HEK293 (cell line): ENCODE results near the gene TRAPPC3L.

Experiments used
- TCF7L2 ChIP-seq: IDR thresholded peaks from 2 replicates; pipeline ENCODE4 v1.6.1; 2011; ENCODE audit warnings: low read depth, mild to moderate bottlenecking, inconsistent platforms, low read length, moderate library complexity, borderline replicate concordance
- YY1 ChIP-seq: fragments of 450-650 bp; formaldehyde crosslinking; IDR thresholded peaks from 2 replicates; pipeline ENCODE4 v1.5.1; 2018; ENCODE audit warnings: missing biosample characterization, missing genetic modification characterization
- ZNF133 ChIP-seq: fragments of 450-650 bp; formaldehyde crosslinking; IDR thresholded peaks from 2 replicates; pipeline ENCODE4 v1.5.1; 2016; ENCODE audit warnings: missing biosample characterization, missing genetic modification characterization
- ZNF146 ChIP-seq: fragments of 450-650 bp; formaldehyde crosslinking; IDR thresholded peaks from 2 replicates; pipeline ENCODE4 v1.5.1; 2016; ENCODE audit warnings: missing biosample characterization, missing genetic modification characterization
- ZNF302 ChIP-seq: fragments of 450-650 bp; formaldehyde crosslinking; IDR thresholded peaks from 2 replicates; pipeline ENCODE4 v1.5.1; 2016; ENCODE audit warnings: missing biosample characterization, missing genetic modification characterization, low read depth
- ZNF354C ChIP-seq: fragments of 450-650 bp; formaldehyde crosslinking; IDR thresholded peaks from 2 replicates; pipeline ENCODE4 v1.5.1; 2016; ENCODE audit warnings: missing biosample characterization, missing genetic modification characterization, low read depth, borderline replicate concordance
- ZNF654 ChIP-seq: fragments of 450-650 bp; formaldehyde crosslinking; IDR thresholded peaks from 2 replicates; pipeline ENCODE4 v1.5.1; 2016; ENCODE audit warnings: low read depth, missing biosample characterization, missing genetic modification characterization
- ZNF670 ChIP-seq: fragments of 450-650 bp; formaldehyde crosslinking; IDR thresholded peaks from 2 replicates; pipeline ENCODE4 v1.5.1; 2016; ENCODE audit warnings: missing biosample characterization, missing genetic modification characterization, low read depth
- ZNF701 ChIP-seq: fragments of 450-650 bp; formaldehyde crosslinking; IDR thresholded peaks from 2 replicates; pipeline ENCODE4 v1.5.1; 2016; ENCODE audit warnings: missing biosample characterization, missing genetic modification characterization
- ZNF785 ChIP-seq: fragments of 450-650 bp; formaldehyde crosslinking; IDR thresholded peaks from 2 replicates; pipeline ENCODE4 v1.5.1; 2016; ENCODE audit warnings: missing biosample characterization, missing genetic modification characterization
- ZXDB ChIP-seq: fragments of 450-650 bp; formaldehyde crosslinking; IDR thresholded peaks from 2 replicates; pipeline ENCODE4 v1.5.1; 2016; ENCODE audit warnings: missing biosample characterization, missing genetic modification characterization
- TF ChIP-seq, protein P1 (sequence below): fragments of 450-650 bp; formaldehyde crosslinking; IDR thresholded peaks from 2 replicates; pipeline ENCODE4 v1.5.1; 2017; ENCODE audit warnings: missing biosample characterization, missing genetic modification characterization
- TF ChIP-seq, protein P2 (sequence below): fragments of 450-650 bp; formaldehyde crosslinking; IDR thresholded peaks from 2 replicates; pipeline ENCODE4 v1.5.1; 2016; ENCODE audit warnings: missing biosample characterization, missing genetic modification characterization
- TF ChIP-seq, protein P3 (sequence below): fragments of 450-650 bp; formaldehyde crosslinking; IDR thresholded peaks from 2 replicates; pipeline ENCODE4 v1.5.1; 2016; ENCODE audit warnings: missing biosample characterization, missing genetic modification characterization

DNA sequence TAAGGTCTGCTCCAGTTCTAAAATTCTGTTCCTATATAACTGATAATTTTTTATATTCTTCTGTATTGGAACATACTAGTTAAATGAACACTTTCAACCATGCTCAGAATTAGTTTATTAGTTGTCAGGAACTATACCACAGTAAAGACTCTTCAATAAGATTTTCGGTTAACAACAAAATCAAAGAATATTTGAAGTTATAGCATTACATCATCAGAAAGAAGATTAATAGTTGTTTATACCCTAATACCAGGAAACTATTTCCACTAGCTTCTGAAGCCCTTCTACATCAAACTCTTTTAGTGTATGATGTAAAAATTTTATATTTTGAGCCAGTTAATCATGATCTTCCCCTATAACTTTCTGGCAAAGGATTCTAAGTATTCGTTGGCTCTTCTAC, 14.6 kb upstream of the TRAPPC3L start:
- TF ChIP-seq, protein P1, sequence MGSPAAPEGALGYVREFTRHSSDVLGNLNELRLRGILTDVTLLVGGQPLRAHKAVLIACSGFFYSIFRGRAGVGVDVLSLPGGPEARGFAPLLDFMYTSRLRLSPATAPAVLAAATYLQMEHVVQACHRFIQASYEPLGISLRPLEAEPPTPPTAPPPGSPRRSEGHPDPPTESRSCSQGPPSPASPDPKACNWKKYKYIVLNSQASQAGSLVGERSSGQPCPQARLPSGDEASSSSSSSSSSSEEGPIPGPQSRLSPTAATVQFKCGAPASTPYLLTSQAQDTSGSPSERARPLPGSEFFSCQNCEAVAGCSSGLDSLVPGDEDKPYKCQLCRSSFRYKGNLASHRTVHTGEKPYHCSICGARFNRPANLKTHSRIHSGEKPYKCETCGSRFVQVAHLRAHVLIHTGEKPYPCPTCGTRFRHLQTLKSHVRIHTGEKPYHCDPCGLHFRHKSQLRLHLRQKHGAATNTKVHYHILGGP (tag by site-specific recombination): no peak
- no peak for TF ChIP-seq ZNF146 (tag by site-specific recombination)
- TF ChIP-seq, protein P2, sequence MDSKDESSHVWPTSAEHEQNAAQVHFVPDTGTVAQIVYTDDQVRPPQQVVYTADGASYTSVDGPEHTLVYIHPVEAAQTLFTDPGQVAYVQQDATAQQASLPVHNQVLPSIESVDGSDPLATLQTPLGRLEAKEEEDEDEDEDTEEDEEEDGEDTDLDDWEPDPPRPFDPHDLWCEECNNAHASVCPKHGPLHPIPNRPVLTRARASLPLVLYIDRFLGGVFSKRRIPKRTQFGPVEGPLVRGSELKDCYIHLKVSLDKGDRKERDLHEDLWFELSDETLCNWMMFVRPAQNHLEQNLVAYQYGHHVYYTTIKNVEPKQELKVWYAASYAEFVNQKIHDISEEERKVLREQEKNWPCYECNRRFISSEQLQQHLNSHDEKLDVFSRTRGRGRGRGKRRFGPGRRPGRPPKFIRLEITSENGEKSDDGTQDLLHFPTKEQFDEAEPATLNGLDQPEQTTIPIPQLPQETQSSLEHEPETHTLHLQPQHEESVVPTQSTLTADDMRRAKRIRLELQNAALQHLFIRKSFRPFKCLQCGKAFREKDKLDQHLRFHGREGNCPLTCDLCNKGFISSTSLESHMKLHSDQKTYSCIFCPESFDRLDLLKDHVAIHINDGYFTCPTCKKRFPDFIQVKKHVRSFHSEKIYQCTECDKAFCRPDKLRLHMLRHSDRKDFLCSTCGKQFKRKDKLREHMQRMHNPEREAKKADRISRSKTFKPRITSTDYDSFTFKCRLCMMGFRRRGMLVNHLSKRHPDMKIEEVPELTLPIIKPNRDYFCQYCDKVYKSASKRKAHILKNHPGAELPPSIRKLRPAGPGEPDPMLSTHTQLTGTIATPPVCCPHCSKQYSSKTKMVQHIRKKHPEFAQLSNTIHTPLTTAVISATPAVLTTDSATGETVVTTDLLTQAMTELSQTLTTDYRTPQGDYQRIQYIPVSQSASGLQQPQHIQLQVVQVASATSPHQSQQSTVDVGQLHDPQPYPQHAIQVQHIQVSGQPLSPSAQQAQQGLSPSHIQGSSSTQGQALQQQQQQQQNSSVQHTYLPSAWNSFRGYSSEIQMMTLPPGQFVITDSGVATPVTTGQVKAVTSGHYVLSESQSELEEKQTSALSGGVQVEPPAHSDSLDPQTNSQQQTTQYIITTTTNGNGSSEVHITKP (tag by site-specific recombination): no peak
- TF ChIP-seq, protein P3, sequence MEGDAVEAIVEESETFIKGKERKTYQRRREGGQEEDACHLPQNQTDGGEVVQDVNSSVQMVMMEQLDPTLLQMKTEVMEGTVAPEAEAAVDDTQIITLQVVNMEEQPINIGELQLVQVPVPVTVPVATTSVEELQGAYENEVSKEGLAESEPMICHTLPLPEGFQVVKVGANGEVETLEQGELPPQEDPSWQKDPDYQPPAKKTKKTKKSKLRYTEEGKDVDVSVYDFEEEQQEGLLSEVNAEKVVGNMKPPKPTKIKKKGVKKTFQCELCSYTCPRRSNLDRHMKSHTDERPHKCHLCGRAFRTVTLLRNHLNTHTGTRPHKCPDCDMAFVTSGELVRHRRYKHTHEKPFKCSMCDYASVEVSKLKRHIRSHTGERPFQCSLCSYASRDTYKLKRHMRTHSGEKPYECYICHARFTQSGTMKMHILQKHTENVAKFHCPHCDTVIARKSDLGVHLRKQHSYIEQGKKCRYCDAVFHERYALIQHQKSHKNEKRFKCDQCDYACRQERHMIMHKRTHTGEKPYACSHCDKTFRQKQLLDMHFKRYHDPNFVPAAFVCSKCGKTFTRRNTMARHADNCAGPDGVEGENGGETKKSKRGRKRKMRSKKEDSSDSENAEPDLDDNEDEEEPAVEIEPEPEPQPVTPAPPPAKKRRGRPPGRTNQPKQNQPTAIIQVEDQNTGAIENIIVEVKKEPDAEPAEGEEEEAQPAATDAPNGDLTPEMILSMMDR (tag by site-specific recombination): no peak
- TF ChIP-seq YY1 (tag by site-specific recombination): no peak
- TF ChIP-seq ZNF785 (tag by site-specific recombination): no peak
- no peak for TF ChIP-seq ZNF302 (tag by site-specific recombination)
- TF ChIP-seq ZNF654: no peak
- TF ChIP-seq ZXDB: no peak
- no peak for TF ChIP-seq ZNF354C (tag by site-specific recombination)
- no peak for TF ChIP-seq ZNF670 (tag by site-specific recombination)
- TF ChIP-seq ZNF701 (tag by site-specific recombination): no peak
- TF ChIP-seq ZNF133 (tag by site-specific recombination): no peak
- no peak for TF ChIP-seq TCF7L2
